ENCODE results near the gene YDJC. TPM values are rescaled to one million over a fixed set of nuclear protein-coding genes. Genes with fewer than 3 reads are reported as not detected.

YDJC gene
- total and polyA plus RNA-seq, 9 of the 15 experiments (the other 6 are each of a cell fraction or from before 2014, with no cell fraction given), result 13.5 to 871 (median 164) TPM

GRCh38 chr22:21606775-21607174 is 23.0 kb downstream of the YDJC start (continued):
- TF ChIP-seq ZBTB40 (IDR thresholded peaks at IDR 0.05) (no peak), ZBTB40 (CRISPR knock-in tag; IDR thresholded peaks at IDR 0.05) (no peak), ZFP36 (IDR thresholded peaks at IDR 0.05; ENCODE audit: low read depth, low read length, partially characterized antibody) (peak; percentile 18), KDM4B (IDR thresholded peaks at IDR 0.05; ENCODE audit: borderline replicate concordance in 2 of 2, low read depth in 1 of 2) (no peak), NFXL1 (CRISPR knock-in tag; IDR thresholded peaks at IDR 0.05) (0 out of 2 replicates have a peak, but pooled peaks have one; percentile 27), FOXO4 (CRISPR knock-in tag; IDR thresholded peaks at IDR 0.05) (no peak), CGGBP1 (CRISPR knock-in tag; IDR thresholded peaks at IDR 0.05) (no peak), RBBP5 (IDR thresholded peaks at IDR 0.05; ENCODE audit: borderline replicate concordance, insufficient read depth, low read length, poor library complexity, severe bottlenecking) (peak; percentile 17), DDX20 (tag; IDR thresholded peaks at IDR 0.05; ENCODE audit: low read depth) (no peak), ZNF512 (tag; IDR thresholded peaks at IDR 0.05) (no peak)
- TF ChIP-seq, protein P1, sequence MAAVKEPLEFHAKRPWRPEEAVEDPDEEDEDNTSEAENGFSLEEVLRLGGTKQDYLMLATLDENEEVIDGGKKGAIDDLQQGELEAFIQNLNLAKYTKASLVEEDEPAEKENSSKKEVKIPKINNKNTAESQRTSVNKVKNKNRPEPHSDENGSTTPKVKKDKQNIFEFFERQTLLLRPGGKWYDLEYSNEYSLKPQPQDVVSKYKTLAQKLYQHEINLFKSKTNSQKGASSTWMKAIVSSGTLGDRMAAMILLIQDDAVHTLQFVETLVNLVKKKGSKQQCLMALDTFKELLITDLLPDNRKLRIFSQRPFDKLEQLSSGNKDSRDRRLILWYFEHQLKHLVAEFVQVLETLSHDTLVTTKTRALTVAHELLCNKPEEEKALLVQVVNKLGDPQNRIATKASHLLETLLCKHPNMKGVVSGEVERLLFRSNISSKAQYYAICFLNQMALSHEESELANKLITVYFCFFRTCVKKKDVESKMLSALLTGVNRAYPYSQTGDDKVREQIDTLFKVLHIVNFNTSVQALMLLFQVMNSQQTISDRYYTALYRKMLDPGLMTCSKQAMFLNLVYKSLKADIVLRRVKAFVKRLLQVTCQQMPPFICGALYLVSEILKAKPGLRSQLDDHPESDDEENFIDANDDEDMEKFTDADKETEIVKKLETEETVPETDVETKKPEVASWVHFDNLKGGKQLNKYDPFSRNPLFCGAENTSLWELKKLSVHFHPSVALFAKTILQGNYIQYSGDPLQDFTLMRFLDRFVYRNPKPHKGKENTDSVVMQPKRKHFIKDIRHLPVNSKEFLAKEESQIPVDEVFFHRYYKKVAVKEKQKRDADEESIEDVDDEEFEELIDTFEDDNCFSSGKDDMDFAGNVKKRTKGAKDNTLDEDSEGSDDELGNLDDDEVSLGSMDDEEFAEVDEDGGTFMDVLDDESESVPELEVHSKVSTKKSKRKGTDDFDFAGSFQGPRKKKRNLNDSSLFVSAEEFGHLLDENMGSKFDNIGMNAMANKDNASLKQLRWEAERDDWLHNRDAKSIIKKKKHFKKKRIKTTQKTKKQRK (IDR thresholded peaks at IDR 0.05; ENCODE audit: borderline replicate concordance, low read depth, low read length), result 0 out of 2 replicates have a peak, but pooled peaks have one; percentile 6

Data from K562 (cell line).